ENCODE data around the gene LRRFIP1. TPM values are rescaled to one million over a fixed set of nuclear protein-coding genes. Genes with fewer than 3 reads are reported as not detected.

The LRRFIP1 gene
- total and polyA plus RNA-seq, 2 of the 13 experiments (the other 11 are each of a cell fraction or from before 2014, with no cell fraction given) = 15.9 to 40.5 TPM

DNA sequence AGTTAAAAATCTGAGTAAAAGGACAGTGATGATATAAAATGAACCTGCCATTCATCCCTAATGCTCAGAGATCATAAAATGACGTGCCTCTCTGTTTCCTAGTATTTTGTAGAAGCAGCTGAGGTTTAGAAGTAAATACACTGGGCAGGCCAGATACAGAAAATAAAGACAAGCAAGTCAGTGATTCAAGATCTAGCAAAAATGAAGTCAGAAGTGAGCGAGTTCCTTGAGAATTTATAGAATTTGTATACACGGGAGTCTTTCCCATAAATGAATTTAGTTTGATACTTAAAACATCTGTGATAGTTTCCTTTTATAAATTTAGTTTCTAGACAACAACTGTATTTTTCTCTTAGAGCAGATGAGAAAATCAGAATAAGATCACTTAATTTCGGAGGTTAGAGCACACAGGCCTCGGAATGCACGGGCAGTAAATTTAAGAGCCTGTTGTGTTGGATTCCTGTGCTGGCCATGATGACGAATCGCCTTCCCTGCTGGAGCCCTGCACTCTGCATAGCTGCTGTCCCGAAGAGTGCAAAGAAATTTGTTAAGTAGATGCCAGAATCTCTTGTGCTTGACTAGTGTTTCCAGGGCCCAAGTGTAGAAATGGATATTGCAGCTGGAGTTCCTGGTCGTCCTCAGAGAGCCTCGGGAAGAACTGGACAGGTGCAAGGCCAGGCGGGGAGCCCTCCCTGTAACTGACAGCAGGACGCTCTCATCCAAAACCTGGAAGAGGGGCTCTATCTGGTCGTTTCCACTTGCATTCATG, 87.5 kb downstream of the LRRFIP1 start (continued):
- TF ChIP-seq, protein P1, sequence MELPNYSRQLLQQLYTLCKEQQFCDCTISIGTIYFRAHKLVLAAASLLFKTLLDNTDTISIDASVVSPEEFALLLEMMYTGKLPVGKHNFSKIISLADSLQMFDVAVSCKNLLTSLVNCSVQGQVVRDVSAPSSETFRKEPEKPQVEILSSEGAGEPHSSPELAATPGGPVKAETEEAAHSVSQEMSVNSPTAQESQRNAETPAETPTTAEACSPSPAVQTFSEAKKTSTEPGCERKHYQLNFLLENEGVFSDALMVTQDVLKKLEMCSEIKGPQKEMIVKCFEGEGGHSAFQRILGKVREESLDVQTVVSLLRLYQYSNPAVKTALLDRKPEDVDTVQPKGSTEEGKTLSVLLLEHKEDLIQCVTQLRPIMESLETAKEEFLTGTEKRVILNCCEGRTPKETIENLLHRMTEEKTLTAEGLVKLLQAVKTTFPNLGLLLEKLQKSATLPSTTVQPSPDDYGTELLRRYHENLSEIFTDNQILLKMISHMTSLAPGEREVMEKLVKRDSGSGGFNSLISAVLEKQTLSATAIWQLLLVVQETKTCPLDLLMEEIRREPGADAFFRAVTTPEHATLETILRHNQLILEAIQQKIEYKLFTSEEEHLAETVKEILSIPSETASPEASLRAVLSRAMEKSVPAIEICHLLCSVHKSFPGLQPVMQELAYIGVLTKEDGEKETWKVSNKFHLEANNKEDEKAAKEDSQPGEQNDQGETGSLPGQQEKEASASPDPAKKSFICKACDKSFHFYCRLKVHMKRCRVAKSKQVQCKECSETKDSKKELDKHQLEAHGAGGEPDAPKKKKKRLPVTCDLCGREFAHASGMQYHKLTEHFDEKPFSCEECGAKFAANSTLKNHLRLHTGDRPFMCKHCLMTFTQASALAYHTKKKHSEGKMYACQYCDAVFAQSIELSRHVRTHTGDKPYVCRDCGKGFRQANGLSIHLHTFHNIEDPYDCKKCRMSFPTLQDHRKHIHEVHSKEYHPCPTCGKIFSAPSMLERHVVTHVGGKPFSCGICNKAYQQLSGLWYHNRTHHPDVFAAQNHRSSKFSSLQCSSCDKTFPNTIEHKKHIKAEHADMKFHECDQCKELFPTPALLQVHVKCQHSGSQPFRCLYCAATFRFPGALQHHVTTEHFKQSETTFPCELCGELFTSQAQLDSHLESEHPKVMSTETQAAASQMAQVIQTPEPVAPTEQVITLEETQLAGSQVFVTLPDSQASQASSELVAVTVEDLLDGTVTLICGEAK (IDR thresholded peaks at IDR 0.05) = no peak
- TF ChIP-seq, protein P1 (CRISPR knock-in tag; IDR thresholded peaks at IDR 0.05) = 0 out of 2 replicates have a peak, but pooled peaks have one; percentile 37
- TF ChIP-seq U2AF1 (optimal IDR thresholded peaks at IDR 0.05; ENCODE audit: low read depth, low read length) = no peak
- TF ChIP-seq, protein P2, sequence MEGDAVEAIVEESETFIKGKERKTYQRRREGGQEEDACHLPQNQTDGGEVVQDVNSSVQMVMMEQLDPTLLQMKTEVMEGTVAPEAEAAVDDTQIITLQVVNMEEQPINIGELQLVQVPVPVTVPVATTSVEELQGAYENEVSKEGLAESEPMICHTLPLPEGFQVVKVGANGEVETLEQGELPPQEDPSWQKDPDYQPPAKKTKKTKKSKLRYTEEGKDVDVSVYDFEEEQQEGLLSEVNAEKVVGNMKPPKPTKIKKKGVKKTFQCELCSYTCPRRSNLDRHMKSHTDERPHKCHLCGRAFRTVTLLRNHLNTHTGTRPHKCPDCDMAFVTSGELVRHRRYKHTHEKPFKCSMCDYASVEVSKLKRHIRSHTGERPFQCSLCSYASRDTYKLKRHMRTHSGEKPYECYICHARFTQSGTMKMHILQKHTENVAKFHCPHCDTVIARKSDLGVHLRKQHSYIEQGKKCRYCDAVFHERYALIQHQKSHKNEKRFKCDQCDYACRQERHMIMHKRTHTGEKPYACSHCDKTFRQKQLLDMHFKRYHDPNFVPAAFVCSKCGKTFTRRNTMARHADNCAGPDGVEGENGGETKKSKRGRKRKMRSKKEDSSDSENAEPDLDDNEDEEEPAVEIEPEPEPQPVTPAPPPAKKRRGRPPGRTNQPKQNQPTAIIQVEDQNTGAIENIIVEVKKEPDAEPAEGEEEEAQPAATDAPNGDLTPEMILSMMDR (CRISPR knock-in tag; IDR thresholded peaks at IDR 0.05) = no peak
- TF ChIP-seq KAT8 (CRISPR knock-in tag; IDR thresholded peaks at IDR 0.05) = no peak
- no peak for TF ChIP-seq ZNF891 (CRISPR knock-in tag; IDR thresholded peaks at IDR 0.05)
- TF ChIP-seq, protein P3, sequence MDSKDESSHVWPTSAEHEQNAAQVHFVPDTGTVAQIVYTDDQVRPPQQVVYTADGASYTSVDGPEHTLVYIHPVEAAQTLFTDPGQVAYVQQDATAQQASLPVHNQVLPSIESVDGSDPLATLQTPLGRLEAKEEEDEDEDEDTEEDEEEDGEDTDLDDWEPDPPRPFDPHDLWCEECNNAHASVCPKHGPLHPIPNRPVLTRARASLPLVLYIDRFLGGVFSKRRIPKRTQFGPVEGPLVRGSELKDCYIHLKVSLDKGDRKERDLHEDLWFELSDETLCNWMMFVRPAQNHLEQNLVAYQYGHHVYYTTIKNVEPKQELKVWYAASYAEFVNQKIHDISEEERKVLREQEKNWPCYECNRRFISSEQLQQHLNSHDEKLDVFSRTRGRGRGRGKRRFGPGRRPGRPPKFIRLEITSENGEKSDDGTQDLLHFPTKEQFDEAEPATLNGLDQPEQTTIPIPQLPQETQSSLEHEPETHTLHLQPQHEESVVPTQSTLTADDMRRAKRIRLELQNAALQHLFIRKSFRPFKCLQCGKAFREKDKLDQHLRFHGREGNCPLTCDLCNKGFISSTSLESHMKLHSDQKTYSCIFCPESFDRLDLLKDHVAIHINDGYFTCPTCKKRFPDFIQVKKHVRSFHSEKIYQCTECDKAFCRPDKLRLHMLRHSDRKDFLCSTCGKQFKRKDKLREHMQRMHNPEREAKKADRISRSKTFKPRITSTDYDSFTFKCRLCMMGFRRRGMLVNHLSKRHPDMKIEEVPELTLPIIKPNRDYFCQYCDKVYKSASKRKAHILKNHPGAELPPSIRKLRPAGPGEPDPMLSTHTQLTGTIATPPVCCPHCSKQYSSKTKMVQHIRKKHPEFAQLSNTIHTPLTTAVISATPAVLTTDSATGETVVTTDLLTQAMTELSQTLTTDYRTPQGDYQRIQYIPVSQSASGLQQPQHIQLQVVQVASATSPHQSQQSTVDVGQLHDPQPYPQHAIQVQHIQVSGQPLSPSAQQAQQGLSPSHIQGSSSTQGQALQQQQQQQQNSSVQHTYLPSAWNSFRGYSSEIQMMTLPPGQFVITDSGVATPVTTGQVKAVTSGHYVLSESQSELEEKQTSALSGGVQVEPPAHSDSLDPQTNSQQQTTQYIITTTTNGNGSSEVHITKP (CRISPR knock-in tag; IDR thresholded peaks at IDR 0.05; ENCODE audit: low read depth) = no peak
- no peak for TF ChIP-seq DMAP1 (CRISPR knock-in tag; IDR thresholded peaks at IDR 0.05)
- TF ChIP-seq ESRRA (CRISPR knock-in tag; IDR thresholded peaks at IDR 0.05; ENCODE audit: low read depth) = no peak
- TF ChIP-seq, protein P4, sequence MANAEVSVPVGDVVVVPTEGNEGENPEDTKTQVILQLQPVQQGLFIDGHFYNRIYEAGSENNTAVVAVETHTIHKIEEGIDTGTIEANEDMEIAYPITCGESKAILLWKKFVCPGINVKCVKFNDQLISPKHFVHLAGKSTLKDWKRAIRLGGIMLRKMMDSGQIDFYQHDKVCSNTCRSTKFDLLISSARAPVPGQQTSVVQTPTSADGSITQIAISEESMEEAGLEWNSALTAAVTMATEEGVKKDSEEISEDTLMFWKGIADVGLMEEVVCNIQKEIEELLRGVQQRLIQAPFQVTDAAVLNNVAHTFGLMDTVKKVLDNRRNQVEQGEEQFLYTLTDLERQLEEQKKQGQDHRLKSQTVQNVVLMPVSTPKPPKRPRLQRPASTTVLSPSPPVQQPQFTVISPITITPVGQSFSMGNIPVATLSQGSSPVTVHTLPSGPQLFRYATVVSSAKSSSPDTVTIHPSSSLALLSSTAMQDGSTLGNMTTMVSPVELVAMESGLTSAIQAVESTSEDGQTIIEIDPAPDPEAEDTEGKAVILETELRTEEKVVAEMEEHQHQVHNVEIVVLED (CRISPR knock-in tag; IDR thresholded peaks at IDR 0.05; ENCODE audit: borderline replicate concordance) = peak; percentile 26; the same call in 1 of the 2 replicates
- no peak for TF ChIP-seq MEIS1 (CRISPR knock-in tag; IDR thresholded peaks at IDR 0.05; ENCODE audit: borderline replicate concordance)

All from HepG2 (cell line).